Glutamatergic neuron (in vitro differentiated cells): Measurements from ENCODE around the gene KCTD16. TPM values are rescaled to one million over a fixed set of nuclear protein-coding genes. Genes with fewer than 3 reads are reported as not detected.
A peak's percentile ranks its signal among the peaks of the same experiment; 100 is the strongest.

Source experiments
- DNase-seq: peaks from one replicate; pipeline ENCODE4 v3.0.0; 2022
- H3K27ac Mint-ChIP-seq: one replicate; pipeline ENCODE4 v1.8.0; 2020; ENCODE audit warnings: mild to moderate bottlenecking, mixed read lengths, inconsistent platforms; ENCODE audit not compliant: unreplicated experiment
- H3K27me3 Mint-ChIP-seq: one replicate; pipeline ENCODE4 v1.8.0; 2020; ENCODE audit warnings: mild to moderate bottlenecking, moderate library complexity, mixed read lengths, inconsistent platforms; ENCODE audit not compliant: unreplicated experiment
- H3K36me3 Mint-ChIP-seq: one replicate; pipeline ENCODE4 v1.8.0; 2020; ENCODE audit warnings: mild to moderate bottlenecking, mixed read lengths, inconsistent platforms; ENCODE audit not compliant: unreplicated experiment
- H3K4me1 Mint-ChIP-seq: one replicate; pipeline ENCODE4 v1.8.0; 2020; ENCODE audit warnings: mild to moderate bottlenecking, low read depth, mixed read lengths, inconsistent platforms; ENCODE audit not compliant: unreplicated experiment
- H3K4me3 Mint-ChIP-seq: one replicate; pipeline ENCODE4 v1.8.0; 2020; ENCODE audit warnings: mild to moderate bottlenecking, mixed read lengths, inconsistent platforms; ENCODE audit not compliant: unreplicated experiment
- H3K9me3 Mint-ChIP-seq: one replicate; pipeline ENCODE4 v1.8.0; 2020; ENCODE audit warnings: mild to moderate bottlenecking, moderate library complexity, mixed read lengths, inconsistent platforms; ENCODE audit not compliant: unreplicated experiment
- total RNA-seq: library from RNA; stranded (reverse); fragmentation: NEBNext Ultra II Directional; extraction: Animal tissue kit (Norgen Biotek cat#: 25700); gene quantifications from one replicate; pipeline ENCODE4 v1.2.1, GENCODE V29; 2021; ENCODE audit not compliant: unreplicated experiment
- TF ChIP-seq, protein P1 (sequence below): fragments of 200-600 bp; sonication (generic); IDR thresholded peaks from one replicate; pipeline ENCODE4 v1.5.0; 2021; ENCODE audit not compliant: partially characterized antibody, unreplicated experiment

The KCTD16 gene
- total RNA-seq, 1 donor from 2014 or later: 16.9 TPM

DNA sequence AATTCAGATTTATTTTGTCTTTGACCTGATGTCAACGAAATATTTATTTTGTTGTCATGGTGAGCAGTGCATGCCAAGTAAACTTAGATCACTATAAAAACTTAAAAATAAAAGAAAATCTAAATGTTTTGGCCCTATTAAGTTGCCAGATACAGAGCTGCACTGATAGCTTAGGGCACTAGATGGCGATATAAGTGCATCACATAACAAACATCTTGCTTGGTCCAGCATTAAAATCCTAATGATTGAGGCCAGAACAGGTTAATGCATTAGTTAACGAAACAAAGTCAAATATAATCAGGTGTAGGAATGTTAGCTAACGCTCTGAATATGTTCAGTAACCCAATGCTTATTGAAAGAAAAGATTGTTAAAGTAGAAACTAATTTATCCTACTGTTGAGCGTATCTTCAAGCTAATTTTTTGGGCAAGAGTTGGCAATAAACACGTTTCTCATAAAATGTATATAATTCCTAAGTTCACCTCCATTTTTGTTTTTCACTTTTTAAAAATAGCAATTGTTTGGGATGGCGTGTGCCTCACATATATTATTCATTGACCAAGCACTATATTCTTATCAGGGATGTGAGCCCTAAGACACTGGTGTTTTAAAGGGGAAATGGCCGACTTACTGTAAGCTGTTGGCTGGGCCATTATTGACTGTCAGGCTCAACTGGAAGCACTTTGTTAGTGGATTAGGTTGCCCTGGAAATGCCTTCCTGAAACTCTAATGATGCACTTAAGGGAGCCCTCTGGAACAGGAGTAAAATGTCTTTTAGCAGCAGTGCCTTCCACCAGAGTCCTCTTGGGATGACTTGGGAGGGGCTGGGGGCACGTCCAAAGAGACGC is 33.3 kb downstream of the KCTD16 start:
- DNase-seq: peak; percentile 48
- Mint-ChIP-seq H3K36me3 (no peaks in the 10 kb centered on the region), H3K4me3 (peak overlapping the region; percentile 86), H3K27ac (peak overlapping the region; percentile 74), H3K4me1 (peaks cover 10% of the 10 kb centered on the region), H3K27me3 (no peaks in the 10 kb centered on the region), H3K9me3 (no peaks in the 10 kb centered on the region)
- TF ChIP-seq, protein P1, sequence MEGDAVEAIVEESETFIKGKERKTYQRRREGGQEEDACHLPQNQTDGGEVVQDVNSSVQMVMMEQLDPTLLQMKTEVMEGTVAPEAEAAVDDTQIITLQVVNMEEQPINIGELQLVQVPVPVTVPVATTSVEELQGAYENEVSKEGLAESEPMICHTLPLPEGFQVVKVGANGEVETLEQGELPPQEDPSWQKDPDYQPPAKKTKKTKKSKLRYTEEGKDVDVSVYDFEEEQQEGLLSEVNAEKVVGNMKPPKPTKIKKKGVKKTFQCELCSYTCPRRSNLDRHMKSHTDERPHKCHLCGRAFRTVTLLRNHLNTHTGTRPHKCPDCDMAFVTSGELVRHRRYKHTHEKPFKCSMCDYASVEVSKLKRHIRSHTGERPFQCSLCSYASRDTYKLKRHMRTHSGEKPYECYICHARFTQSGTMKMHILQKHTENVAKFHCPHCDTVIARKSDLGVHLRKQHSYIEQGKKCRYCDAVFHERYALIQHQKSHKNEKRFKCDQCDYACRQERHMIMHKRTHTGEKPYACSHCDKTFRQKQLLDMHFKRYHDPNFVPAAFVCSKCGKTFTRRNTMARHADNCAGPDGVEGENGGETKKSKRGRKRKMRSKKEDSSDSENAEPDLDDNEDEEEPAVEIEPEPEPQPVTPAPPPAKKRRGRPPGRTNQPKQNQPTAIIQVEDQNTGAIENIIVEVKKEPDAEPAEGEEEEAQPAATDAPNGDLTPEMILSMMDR: peak; percentile 88

DNA sequence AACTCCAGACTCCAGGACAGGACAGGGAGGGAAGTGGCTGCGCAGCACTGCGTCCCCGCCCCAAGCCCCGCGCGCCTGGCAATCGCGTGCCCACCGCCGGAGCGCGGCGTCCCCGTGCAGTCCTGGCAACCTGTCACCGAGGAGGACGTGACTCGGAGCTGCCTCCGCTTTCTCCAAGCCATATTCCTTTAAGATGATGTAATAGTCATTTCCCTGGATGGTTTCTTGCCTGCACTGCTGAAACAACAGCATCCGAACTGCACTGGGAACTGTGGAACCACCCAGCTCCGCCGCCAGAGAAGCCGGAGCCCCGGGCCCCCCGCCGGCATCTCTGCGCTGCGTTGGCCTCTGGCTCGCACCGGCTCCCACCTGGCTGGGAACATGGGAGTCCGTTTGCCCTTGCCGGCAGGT is 34.5 kb downstream of the KCTD16 start:
- Mint-ChIP-seq H3K4me3 (peak overlapping the region; percentile 86), H3K36me3 (no peaks in the 10 kb centered on the region), H3K27me3 (no peaks in the 10 kb centered on the region), H3K4me1 (peaks cover 10% of the 10 kb centered on the region), H3K27ac (peak overlapping the region; percentile 74), H3K9me3 (peaks cover 4% of the 10 kb centered on the region)
- DNase-seq: peak; percentile 69
- TF ChIP-seq, protein P1: no peak

DNA sequence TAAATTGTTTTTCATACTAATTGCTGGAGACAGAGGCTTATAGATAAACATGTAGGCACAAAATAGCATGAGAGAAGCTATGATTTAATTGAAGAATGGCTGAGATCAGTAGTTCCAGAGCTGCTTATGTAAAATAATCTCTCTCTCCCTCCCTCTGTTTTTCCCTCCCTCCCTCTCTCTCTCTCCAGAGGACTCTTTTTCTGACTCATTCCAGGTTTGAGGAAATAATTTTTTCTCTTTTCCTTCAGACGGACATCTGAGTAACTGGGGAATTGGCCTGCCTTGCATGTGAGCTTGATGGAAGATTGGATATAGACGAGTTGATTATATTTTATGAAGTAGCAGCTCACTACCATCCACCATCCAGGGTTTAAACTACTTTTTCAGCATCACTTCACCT is 35.5 kb downstream of the KCTD16 start:
- H3K36me3 Mint-ChIP-seq: no peaks in the 10 kb centered on the region

DNA sequence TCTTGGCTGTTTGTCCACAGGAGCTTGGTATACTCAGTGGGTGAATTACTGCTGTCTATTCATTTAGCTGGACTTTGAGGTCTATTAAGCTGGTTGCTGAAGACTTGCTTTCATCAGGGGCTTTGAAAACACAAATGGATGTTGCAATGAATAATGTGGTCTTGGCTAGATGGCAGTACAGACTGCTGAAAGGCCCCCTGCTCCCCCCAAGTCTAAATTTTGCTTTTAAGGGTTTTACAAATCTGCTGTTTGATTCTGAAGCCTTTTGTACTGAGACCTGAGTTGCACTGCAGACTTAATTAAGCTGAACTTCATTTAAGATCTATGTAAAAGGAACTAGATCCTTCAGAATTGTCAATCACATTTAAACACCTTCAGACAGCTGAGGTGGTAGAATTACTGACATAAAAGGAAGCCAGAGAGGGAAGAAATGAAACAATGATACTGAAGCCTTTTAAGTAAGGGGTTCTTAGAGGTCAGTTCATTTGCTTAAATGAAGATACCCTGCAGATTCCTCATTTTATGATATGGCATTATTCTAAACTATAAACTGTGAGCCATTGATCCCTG is 37.3 kb downstream of the KCTD16 start:
- H3K9me3 Mint-ChIP-seq: peaks cover 4% of the 10 kb centered on the region
- H3K27me3 Mint-ChIP-seq: no peaks in the 10 kb centered on the region
- no peak for DNase-seq
- no peaks in the 10 kb centered on the region for H3K36me3 Mint-ChIP-seq
- TF ChIP-seq, protein P1: no peak
- peaks cover 14% of the 10 kb centered on the region for H3K4me1 Mint-ChIP-seq
- H3K4me3 Mint-ChIP-seq: peak overlapping the region; percentile 86
- peak overlapping the region; percentile 77 for H3K27ac Mint-ChIP-seq

More for the DNA sequence above, 35.5 kb downstream of the KCTD16 start:
- TF ChIP-seq, protein P1: no peak
- Mint-ChIP-seq H3K4me3 (peak overlapping the region; percentile 86), H3K4me1 (peaks cover 10% of the 10 kb centered on the region), H3K9me3 (peaks cover 4% of the 10 kb centered on the region), H3K27ac (peak overlapping the region; percentile 35), H3K27me3 (no peaks in the 10 kb centered on the region)
- DNase-seq: no peak

DNA sequence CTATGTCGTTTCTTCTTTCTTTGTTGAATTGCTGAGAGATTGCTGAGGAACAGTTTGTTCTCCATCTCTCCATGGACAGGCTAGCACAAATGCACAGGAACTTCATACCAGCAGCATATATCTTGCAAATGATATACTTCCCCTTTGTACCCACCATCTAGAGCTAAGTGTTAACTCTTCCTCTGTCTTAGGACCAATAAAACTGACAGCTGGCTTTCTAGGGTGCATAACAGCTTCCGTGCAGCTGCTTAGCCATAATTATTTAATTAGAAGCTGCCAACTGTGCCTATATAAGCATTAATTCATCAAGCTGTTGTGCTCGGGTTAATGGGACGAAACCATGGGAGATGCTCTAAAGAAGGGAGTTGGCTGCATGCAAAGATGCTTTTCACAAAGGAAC is 38.7 kb downstream of the KCTD16 start:
- no peaks in the 10 kb centered on the region for H3K36me3 Mint-ChIP-seq
- peaks cover 14% of the 10 kb centered on the region for H3K4me1 Mint-ChIP-seq
- peaks cover 4% of the 10 kb centered on the region for H3K9me3 Mint-ChIP-seq
- peak overlapping the region; percentile 83 for H3K4me3 Mint-ChIP-seq
- no peaks in the 10 kb centered on the region for H3K27me3 Mint-ChIP-seq
- peak overlapping the region; percentile 93 for H3K27ac Mint-ChIP-seq
- DNase-seq: no peak
- TF ChIP-seq, protein P1: no peak
